ENCODE measurements around the gene ELOF1.
"Not testable (repeated sequence)": the region's sequence is repeated elsewhere in the genome, so short reads cannot be mapped to it uniquely, and the experiment has no call there.

The ELOF1 gene

GRCh38 chr19:11570039-11570462 lies 11.0 kb upstream of the ELOF1 start:
- no peak for DNase-seq (ENCODE audit: low read depth in 2 of 2)

- DNase-seq (ENCODE audit: low read depth in 2 of 2) = no peak
Observed at GRCh38 chr19:11566164-11566563, 7.1 kb upstream of the ELOF1 start.

GRCh38 chr19:11565649-11565980 lies 6.6 kb upstream of the ELOF1 start:
- not testable (repeated sequence) for DNase-seq (ENCODE audit: low read depth in 2 of 2)

- DNase-seq (ENCODE audit: low read depth in 2 of 2) = not testable (repeated sequence)
Observed at GRCh38 chr19:11564082-11564807, 5.2 kb upstream of the ELOF1 start.

- DNase-seq (ENCODE audit: low read depth in 2 of 2) = no peak
Observed at GRCh38 chr19:11563532-11563931, 4.5 kb upstream of the ELOF1 start.

GRCh38 chr19:11560404-11561051 lies 1.5 kb upstream of the ELOF1 start:
- peak in 1 of 2 donors; percentile 46 for DNase-seq (ENCODE audit: low read depth in 2 of 2)

- DNase-seq (ENCODE audit: low read depth in 2 of 2) = no peak
Observed at GRCh38 chr19:11556634-11557420, 2.2 kb downstream of the ELOF1 start.

- no peak for DNase-seq (ENCODE audit: low read depth in 2 of 2)
Observed at GRCh38 chr19:11555246-11555645, 3.8 kb downstream of the ELOF1 start.

GRCh38 chr19:11554160-11554559 lies 4.9 kb downstream of the ELOF1 start:
- DNase-seq (ENCODE audit: low read depth in 2 of 2) = no peak

- DNase-seq (ENCODE audit: low read depth in 2 of 2) = no peak
Observed at GRCh38 chr19:11552666-11553372, 6.2 kb downstream of the ELOF1 start.

GRCh38 chr19:11551603-11552235 lies 7.3 kb downstream of the ELOF1 start:
- DNase-seq (ENCODE audit: low read depth in 2 of 2) = no peak

GRCh38 chr19:11550265-11550664 lies 8.8 kb downstream of the ELOF1 start:
- DNase-seq (ENCODE audit: low read depth in 2 of 2) = no peak

GRCh38 chr19:11549386-11549953 lies 9.6 kb downstream of the ELOF1 start:
- no peak for DNase-seq (ENCODE audit: low read depth in 2 of 2)

- DNase-seq (ENCODE audit: low read depth in 2 of 2) = no peak
Observed at GRCh38 chr19:11547929-11548700, 10.9 kb downstream of the ELOF1 start.

- DNase-seq (ENCODE audit: low read depth in 2 of 2) = no peak
Observed at GRCh38 chr19:11541238-11541637, 17.8 kb downstream of the ELOF1 start.

GRCh38 chr19:11540645-11541044 lies 18.4 kb downstream of the ELOF1 start:
- DNase-seq (ENCODE audit: low read depth in 2 of 2) = no peak

- no peak for DNase-seq (ENCODE audit: low read depth in 2 of 2)
Observed at GRCh38 chr19:11539495-11540365, 19.3 kb downstream of the ELOF1 start.

- no peak for DNase-seq (ENCODE audit: low read depth in 2 of 2)
Observed at GRCh38 chr19:11538232-11539036, 20.6 kb downstream of the ELOF1 start, which contains the start of gene CNN1. CNN1 (plus strand) TSS chr19:11538851; CDS start chr19:11538928, 77 bp downstream.
